GM19468 (cell line): ENCODE results near the gene MBD6.
"Not testable (repeated sequence)": the region's sequence is repeated elsewhere in the genome, so short reads cannot be mapped to it uniquely, and the experiment has no call there.

Source experiments
- ATAC-seq: cut with Tn5 transposase; IDR thresholded peaks from one replicate; pipeline ENCODE4 v1.9.1; 2021; ENCODE audit warnings: mild to moderate bottlenecking, moderate library complexity, moderate number of reproducible peaks; ENCODE audit not compliant: unreplicated experiment; ENCODE audit errors: extremely low read depth

Gene MBD6

DNA sequence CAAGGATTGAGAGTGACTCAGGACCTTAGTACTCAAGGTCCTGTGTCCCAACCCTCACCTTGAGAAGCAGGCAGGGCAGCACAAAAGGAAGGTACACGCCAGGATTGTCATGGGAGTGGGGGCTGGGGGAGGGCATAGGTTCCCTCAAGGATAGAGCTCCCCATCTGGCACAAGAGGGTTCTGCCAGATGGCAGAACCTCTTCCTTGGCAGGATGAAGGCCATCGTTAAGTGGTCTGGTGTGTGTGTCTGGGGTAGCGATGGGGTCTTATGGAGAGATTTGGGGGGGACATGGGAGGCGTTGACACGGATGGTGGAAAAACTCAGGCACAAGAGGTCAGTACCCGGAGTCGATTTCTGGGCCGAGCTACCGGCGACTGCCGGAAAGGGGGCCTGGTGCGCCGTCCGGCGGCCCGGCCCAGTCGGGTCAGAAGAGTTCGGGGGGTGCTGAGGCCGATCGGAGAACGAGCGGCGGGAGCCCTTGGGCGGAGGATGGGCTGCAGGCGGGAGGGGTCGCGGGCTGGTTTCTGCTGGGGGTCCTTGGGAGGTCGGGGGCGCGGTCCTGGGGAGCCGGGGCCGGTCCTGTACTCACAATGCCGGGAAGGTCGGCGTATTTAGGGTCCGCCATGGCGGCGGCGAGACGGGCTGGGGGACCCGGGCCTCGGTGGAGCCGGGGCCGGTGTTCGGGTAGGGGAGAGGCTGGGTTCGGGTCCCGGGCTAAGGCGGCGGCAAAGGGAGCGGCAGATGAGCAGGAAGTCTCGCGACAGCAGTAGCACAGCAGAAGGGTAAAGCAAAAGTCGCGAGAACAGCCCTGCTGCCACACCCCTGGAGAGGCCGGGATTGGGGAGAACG, 24.0 kb downstream of the MBD6 start, which contains the start of gene DCTN2:
TSS of gene DCTN2 (minus strand) at position 755 of the 850 bp plus-strand sequence. CDS start at position 626, 129 bp downstream.
- ATAC-seq: peak; percentile 96

GRCh38 chr12:57547288-57548012, 24.8 kb downstream of the MBD6 start:
- ATAC-seq: no peak

DNA sequence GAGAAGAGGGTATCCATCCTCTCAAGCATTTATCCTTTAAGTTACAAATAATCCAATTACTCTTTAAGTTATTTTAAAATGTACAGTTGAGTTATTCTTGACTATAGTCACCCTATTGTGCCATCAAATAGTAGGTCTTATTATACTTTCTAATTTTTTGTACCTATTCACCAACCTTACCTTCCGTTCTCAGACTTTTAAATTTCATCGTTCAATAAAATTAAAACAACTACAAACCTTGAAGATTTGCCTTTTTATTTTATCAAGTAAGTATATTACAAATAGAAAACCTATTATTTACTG, 25.3 kb downstream of the MBD6 start:
- no peak for ATAC-seq

GRCh38 chr12:57548488-57548887, 25.9 kb downstream of the MBD6 start:
- ATAC-seq: no peak

- ATAC-seq: no peak
Observed at GRCh38 chr12:57549203-57549908, 26.7 kb downstream of the MBD6 start.

- ATAC-seq: no peak
Observed at GRCh38 chr12:57549909-57550640, 27.5 kb downstream of the MBD6 start, which contains the start of gene KIF5A. Gene KIF5A, plus strand, starts transcription at chr12:57550044. Its CDS starts 228 bp downstream, at chr12:57550272.

DNA sequence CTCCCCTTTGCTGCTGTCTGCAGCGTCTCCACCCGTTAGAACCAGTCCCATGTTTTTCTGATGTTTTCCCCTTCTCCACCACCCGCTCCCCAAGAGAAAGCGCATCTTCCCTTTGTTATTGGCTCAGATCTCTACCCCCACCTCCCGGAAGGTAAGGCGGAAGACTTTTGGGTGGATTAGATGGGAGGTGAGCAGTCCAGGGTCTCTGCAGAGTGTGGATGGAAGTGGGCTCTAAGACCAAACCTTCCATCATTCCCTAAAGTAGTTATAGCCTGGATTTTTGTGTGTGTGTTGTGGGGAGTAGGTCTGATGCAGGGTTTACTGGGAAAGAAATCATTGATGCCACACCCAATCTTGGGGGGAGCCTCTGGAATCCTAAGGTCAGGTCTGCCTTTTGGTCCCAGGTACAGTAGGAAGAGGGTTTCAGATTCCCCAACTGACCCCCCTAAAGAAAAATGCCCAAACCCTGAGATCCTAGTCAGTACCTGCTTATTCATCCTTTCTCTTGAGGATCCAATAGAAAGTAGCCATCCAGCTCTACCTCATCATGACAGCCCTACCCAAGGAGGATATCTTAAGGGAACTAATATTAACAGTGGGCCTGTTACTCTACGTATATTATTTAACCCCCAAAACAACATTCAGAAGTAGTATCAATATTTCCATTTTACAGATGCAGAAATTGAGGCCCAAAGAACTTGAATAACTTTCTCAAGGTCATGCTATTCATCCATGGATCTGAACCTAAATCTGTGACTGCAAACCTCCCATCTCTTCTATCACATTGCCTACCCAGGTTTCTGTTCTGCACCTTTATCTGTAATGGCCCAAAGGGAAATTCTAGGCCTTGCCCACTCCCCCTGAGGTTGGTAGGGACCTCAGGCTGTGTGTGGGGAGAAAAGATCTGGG, 28.3 kb downstream of the MBD6 start:
- no peak for ATAC-seq

DNA sequence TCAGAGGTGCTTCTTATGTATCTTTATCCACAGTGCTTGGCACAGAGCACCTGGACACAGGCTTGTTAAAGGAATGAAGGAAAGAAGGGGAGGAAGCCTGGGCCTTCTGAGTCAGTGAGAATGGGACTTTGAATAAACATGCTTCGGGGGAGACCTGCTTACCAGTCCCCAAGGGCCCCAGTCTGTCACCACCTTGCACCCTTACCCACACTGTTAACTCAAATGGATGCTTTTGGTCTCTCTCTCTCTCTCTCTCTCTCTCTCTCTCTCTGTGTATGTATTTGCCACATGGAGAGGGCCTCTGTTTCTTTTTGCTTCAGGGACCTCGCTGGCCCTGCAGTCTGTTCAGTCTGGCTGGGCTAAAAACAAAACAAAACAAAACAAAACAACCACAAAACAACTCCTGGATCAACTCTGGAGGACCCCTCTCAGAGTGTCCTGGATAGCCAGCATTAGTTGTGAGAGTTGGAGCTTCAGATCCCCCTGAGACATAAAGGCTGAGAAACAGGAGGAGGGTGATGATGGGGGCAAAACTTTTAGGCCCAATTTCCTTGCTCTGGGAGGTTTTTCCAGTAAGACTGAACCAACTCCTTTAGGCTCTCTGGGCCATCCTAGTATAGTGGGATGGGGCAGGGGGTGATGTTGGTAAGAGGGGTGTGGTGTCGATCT, 29.1 kb downstream of the MBD6 start:
- no peak for ATAC-seq

DNA sequence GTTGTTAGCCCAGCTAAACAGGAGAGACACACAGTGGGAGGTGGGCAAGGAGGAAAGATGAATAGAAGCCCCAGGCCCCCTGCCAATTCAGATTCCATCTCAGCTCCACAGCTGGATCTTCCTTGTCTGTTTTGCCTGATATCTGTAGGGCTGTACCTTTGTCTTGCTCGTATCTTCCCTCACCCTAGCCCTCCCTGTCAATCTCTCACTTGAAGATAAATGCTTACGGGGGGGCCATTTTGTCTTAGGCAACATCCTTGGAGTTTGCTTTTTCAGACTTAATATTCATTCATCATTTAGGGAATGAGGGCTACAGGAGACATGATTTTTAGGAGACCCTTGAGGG, 29.7 kb downstream of the MBD6 start:
- ATAC-seq: no peak

DNA sequence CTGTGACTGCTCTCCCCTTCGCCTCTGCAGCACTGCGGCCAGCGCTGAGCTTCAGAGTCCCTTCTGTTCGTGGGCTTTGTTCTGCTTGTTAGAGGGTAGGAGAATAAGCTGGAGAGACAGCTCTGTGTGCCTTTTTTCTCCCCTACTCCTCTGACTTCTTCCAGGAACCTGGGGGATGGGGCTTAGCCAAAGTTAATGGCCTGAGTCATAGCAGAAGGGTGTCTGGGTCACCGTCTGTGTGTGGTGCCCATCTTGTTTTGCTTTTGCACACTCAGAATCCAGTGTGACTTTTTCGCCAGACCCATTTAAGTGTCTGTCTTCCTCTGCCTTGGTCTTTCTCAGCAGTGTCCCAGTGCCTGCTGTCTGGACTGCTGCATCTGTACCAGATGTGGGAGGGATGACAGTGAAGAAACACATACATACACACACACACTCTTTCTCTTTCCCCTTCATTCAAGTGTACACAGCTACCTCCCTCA, 30.2 kb downstream of the MBD6 start:
- ATAC-seq: no peak

DNA sequence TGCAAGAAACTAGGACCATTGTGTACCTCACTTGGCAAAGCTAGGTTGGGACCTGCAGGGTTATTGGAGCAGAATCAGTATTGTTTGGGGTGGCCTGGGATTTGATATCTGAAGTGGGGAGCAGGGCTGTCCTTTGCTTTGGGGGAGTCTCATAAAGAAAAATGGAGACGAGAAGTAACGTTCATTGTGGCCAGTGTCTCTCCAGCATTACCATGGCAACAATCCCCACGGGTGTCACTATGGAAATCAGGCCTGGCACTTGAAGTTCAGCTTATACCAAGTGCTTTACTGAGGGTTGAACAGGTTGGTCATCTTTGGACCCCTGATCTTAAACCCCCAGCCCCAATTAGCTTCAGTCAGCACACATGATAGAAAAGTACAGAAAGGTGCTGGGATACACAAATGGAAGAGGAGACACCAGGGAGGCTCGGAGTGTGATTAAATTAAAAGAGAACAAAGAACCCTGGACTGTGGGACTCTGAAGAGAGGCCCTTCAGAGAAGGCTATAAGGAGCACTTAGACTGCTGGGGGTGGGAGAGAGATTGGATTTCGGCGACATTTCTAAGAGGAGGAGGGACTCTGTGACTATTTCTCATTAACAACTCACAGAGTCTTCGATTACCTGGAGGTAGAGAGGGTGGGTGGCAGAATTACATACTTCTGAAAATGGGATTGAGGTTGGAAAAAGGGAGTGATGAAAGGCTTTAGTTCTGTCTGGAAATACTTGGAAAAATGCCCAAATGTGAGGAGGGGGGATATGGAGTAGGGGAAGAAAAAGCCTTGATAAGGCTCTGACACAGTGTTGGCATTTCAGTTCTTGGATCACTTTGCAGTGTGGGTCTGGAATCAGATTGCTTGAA, 30.9 kb downstream of the MBD6 start:
- no peak for ATAC-seq

- ATAC-seq: no peak
Observed at GRCh38 chr12:57554453-57554852, 31.8 kb downstream of the MBD6 start.

GRCh38 chr12:57554897-57555296, 32.3 kb downstream of the MBD6 start:
- ATAC-seq: no peak

- no peak for ATAC-seq
Observed at GRCh38 chr12:57558864-57559263, 36.2 kb downstream of the MBD6 start.

DNA sequence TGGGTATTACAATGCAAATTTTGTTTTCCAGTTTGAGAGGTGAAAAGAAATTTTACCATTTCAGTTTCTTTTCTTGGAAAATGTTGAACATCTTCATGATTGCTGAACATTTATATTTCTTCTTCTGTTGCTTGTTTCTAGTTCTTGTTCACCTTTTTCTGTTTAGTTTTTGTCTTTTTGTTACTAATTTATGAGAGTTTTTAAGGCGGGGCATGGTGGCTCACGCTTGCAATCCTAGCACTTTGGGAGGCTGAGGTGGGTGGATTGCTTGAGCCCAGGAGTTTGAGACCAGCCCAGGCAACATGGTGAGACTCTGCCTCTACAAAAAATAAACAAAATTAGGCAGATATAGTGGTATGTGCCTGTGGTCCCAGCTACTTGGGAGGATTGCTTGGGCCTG, 37.9 kb downstream of the MBD6 start:
- no peak for ATAC-seq

DNA sequence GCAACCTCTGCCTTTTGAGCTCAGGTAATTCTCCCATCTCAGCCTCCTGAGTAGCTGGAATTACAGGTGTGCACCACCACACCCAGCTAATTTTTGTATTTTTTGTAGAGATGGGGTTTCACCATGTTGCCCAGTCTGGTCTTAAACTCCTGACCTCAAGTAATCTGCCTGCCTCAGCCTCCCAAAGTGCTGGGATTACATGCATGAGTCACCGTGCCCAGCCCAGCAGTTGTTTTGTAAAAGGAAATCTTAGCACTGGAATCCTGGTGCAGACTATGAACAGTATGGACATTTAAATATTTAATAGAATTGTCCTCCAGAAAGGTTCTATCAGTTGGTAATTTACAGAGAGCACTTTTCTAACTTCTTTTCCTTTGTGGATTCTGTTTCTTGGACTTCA, 38.5 kb downstream of the MBD6 start:
- not testable (repeated sequence) for ATAC-seq

DNA sequence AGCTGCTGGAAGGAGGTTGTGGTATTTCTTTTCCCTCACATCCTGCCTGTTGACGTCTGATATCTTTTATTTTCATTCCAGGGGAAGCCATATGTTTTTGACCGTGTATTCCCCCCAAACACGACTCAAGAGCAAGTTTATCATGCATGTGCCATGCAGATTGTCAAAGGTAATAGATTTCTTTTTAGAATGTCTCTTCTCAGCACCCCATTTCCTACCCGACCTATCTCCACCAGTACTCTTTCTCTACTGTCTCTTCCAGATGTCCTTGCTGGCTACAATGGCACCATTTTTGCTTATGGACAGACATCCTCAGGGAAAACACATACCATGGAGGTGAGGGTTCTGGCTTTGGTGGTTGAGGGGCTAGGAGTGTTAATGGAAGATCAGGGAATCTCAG, 40.7 kb downstream of the MBD6 start:
- ATAC-seq: no peak
